Thymus (tissue), 11 donors: ENCODE measurements around the gene ZNF451. TPM values are rescaled to one million over a fixed set of nuclear protein-coding genes. Genes with fewer than 3 reads are reported as not detected.

Experiments used
- DNase-seq, 9 donors: peaks; one replicate each; pipeline ENCODE4 v3.0.0-alpha.2; 2013; ENCODE audit warnings: low spot score in 9 of 9, low read depth in 6 of 9, missing footprints in 1 of 9
- H3K27ac ChIP-seq, 2 donors: one replicate each; pipeline ENCODE4 v1.5.1; 2013; ENCODE audit warnings: control low read depth in 1 of 2, low read depth in 1 of 2, low read length in 1 of 2, mild to moderate bottlenecking in 1 of 2, moderate library complexity in 1 of 2
- H3K27me3 ChIP-seq, 2 donors: one replicate each; pipeline ENCODE4 v1.5.1; 2013; ENCODE audit warnings: low read length in 1 of 2; ENCODE audit not compliant: control insufficient read depth in 2 of 2, insufficient read depth in 1 of 2
- H3K36me3 ChIP-seq, 2 donors: one replicate each; pipeline ENCODE4 v1.5.1; 2013; ENCODE audit warnings: low read length in 1 of 2, mild to moderate bottlenecking in 1 of 2, moderate library complexity in 1 of 2; ENCODE audit not compliant: control insufficient read depth in 2 of 2, insufficient read depth in 2 of 2
- H3K4me1 ChIP-seq, 2 donors: one replicate each; pipeline ENCODE4 v1.5.1; 2013; ENCODE audit warnings: low read length in 2 of 2; ENCODE audit not compliant: control insufficient read depth in 2 of 2, insufficient read depth in 2 of 2
- H3K4me3 ChIP-seq, 2 donors: one replicate each; pipeline ENCODE4 v1.5.1; 2013; ENCODE audit warnings: low read length in 2 of 2, control low read depth in 1 of 2, mild to moderate bottlenecking in 1 of 2
- H3K9me3 ChIP-seq, 2 donors: one replicate each; pipeline ENCODE4 v1.5.1; 2013; ENCODE audit warnings: low read length in 1 of 2, mild to moderate bottlenecking in 1 of 2; ENCODE audit not compliant: control insufficient read depth in 2 of 2, insufficient read depth in 1 of 2
- WGBS: extraction: QIAGEN DNeasy Blood & Tissue Kit; methylation state at CpG from one replicate; pipeline ENCODE4 v1.1.7; 2013; 5-methylcytosine and 5-hydroxymethylcytosine counted together
- polyA plus RNA-seq: library from polyadenylated mRNA; stranded (reverse); fragments of 200-250 nt; gene quantifications from one replicate; pipeline ENCODE4 v1.2.3, GENCODE V29; 2013
- total RNA-seq: library from RNA; stranded (reverse); fragments of 120-200 nt; gene quantifications from one replicate; pipeline ENCODE4 v1.2.4, GENCODE V29; 2013
- donor health status: healthy.

Gene ZNF451
- total and polyA plus RNA-seq, 2 donors: 27.2 to 34.0 TPM

DNA sequence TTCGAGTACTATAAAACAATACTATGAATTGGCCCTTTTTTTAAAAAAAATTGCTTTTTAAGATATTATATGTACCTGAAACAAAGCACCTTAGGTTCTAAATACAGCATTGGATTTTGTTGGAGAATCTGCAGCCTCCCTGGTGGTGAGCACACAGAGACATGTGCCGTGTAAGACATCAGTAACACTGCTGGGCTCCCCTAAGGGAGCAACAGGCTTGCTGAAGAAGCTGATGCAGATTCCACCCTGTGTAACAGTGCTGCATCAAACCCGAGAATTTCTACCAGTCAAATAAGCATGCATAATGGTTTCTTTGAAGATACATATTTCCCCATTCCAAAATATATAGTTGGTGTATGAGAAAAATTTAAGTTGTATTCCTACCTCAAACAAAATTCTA is 26.1 kb upstream of the ZNF451 start:
- no peak overlapping the region for H3K4me3 ChIP-seq
- H3K27ac ChIP-seq: no peak overlapping the region
- H3K27me3 ChIP-seq: no peaks in the 10 kb centered on the region
- H3K9me3 ChIP-seq: no peaks in the 10 kb centered on the region
- WGBS: 99% methylated on average over 3 of the region's 3 CpGs
- peaks cover 3 to 12% of the 10 kb centered on the region in 2 donors for H3K36me3 ChIP-seq
- no peaks in the 10 kb centered on the region for H3K4me1 ChIP-seq
- DNase-seq: no peak

DNA sequence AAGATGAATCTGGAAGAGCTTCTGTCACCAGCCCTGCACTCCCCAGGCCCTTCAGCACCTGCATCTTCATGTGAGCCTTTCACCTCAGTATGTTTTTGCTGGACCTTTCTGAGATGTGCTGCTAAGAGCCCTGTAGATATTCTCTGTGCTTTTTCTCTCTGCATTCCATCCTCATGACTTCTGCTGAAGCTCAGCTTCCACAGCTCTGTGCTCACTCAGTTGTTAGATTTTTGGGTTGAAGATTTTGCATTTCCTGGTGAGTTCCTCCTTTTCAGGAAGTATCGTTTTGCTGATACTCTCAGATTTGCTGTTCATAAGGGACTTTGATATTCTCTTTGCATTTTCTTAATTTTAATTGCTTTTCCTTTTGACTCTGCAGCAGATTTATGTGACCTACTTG is 25.2 kb upstream of the ZNF451 start:
- Histone ChIP-seq H3K27me3 (no peaks in the 10 kb centered on the region), H3K27ac (no peak overlapping the region), H3K36me3 (peaks cover 3 to 12% of the 10 kb centered on the region in 2 donors), H3K9me3 (no peaks in the 10 kb centered on the region), H3K4me1 (no peaks in the 10 kb centered on the region), H3K4me3 (no peak overlapping the region)
- no peak for DNase-seq
- WGBS: 90% methylated on average over 1 of the region's 1 CpG

DNA sequence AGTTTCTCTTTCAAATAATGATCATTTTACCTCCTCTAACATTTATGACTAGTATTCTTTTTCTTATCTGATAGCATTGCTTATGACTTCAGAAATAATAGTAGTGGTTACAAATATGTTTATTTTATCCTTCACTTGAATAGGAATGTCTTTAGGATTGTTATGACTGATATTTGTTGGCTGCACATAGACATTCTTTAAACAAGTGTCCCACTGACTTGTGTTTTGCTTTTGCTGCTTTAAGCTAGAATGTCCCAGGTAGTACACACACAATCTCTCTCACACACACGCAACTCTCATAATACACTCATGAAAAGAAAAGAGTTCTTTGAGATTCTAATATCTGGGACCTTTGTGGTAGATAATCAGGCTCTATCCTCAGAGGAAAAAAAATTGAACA is 21.9 kb upstream of the ZNF451 start:
- Histone ChIP-seq H3K9me3 (no peaks in the 10 kb centered on the region), H3K27ac (no peak overlapping the region), H3K27me3 (no peaks in the 10 kb centered on the region), H3K36me3 (peaks cover 0 to 2% of the 10 kb centered on the region in 2 donors), H3K4me3 (no peak overlapping the region), H3K4me1 (no peaks in the 10 kb centered on the region)
- DNase-seq: no peak
- 100% methylated on average over 1 of the region's 1 CpG for WGBS

DNA sequence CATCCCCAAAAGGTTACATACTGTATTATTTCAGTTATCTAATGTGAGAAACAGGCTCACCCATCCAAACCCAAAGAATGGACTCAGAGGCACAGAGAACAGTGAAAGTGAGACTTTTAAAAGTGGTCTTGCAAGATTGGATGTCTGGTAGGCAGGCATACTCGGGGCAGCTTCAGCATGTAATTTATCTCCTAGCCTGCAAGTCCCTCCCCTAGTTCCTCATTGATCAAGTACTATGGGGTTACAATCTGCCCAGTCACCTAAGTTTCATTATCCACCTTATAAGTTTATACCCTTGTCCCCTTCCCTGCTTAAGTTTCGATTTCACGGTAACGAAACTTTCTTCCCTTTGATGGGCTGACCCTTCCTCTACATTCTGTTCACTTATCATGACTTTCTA is 20.8 kb upstream of the ZNF451 start:
- 97% methylated on average over 4 of the region's 4 CpGs for WGBS
- H3K27ac ChIP-seq: no peak overlapping the region
- H3K4me1 ChIP-seq: no peaks in the 10 kb centered on the region
- no peak overlapping the region for H3K4me3 ChIP-seq
- no peaks in the 10 kb centered on the region for H3K27me3 ChIP-seq
- H3K9me3 ChIP-seq: no peaks in the 10 kb centered on the region
- H3K36me3 ChIP-seq: no peaks in the 10 kb centered on the region
- DNase-seq: no peak

DNA sequence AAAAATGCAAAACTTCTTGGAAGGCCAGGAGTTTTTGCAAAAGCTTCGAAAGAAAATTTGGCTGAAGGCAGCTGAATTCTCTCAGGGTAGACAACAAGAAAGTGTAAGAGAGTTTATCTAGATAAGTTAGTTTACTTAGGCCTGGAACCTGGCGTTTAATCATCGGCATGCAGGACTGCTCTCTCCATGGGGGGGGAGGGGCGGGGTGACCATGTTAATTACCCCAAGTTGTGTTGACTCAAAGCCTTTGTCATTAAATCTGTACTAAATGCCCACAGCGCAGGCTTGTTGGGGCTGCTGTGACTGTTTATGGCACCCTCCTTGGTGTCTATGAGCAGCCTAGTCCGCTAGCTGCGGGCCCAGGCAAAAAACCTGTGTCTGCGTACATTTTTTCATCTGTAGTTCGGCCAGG is 20.1 kb upstream of the ZNF451 start:
- Histone ChIP-seq H3K27me3 (no peaks in the 10 kb centered on the region), H3K4me1 (no peaks in the 10 kb centered on the region), H3K9me3 (no peaks in the 10 kb centered on the region), H3K36me3 (no peaks in the 10 kb centered on the region), H3K4me3 (no peak overlapping the region), H3K27ac (no peak overlapping the region)
- WGBS: 98% methylated on average over 9 of the region's 9 CpGs
- no peak for DNase-seq

DNA sequence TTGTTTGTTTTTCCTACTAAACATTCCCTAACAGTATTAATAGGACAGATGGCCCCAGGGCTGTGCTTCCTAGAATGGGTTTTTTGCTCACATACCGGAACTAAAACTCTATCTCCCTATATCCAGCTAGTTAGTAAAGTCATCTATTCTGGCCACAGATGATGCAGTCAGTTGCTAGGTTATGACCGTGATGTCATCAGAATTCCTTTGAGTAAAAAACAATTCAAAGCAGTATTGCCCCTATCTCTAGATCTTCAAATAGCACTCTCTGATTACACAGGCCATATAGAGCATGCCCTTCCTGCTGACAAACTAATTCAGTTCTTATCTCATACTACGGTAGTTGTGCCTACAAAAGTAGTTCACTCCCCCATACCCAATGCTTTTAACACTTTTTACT is 17.9 kb upstream of the ZNF451 start:
- H3K27ac ChIP-seq: no peak overlapping the region
- DNase-seq: no peak
- H3K36me3 ChIP-seq: no peaks in the 10 kb centered on the region
- WGBS: 97% methylated on average over 3 of the region's 3 CpGs
- H3K27me3 ChIP-seq: no peaks in the 10 kb centered on the region
- no peaks in the 10 kb centered on the region for H3K9me3 ChIP-seq
- H3K4me1 ChIP-seq: no peaks in the 10 kb centered on the region
- no peak overlapping the region for H3K4me3 ChIP-seq

DNA sequence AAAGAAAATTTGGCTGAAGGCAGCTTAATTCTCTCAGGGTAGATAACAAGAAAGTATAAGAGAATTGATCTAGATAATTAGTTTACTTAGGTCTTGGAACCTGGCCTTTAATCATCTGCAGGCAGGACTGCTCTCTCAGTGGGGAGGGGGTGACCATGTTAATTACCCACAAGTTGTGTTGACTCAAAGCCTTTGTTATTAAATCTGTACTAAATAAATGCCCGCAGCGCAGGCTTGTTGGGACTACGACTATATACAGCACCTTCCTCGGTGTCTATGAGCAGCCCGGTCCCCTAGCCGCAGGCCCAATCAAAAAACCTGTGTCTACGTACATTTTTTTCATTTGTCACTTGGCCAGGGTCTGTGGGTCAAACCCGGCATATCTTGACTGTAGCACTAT is 15.6 kb upstream of the ZNF451 start:
- Histone ChIP-seq H3K4me3 (no peak overlapping the region), H3K9me3 (peaks cover 0 to under 1% of the 10 kb centered on the region in 2 donors), H3K27ac (no peak overlapping the region), H3K4me1 (no peaks in the 10 kb centered on the region), H3K36me3 (no peaks in the 10 kb centered on the region), H3K27me3 (no peaks in the 10 kb centered on the region)
- no peak for DNase-seq
- 95% methylated on average over 8 of the region's 8 CpGs for WGBS

DNA sequence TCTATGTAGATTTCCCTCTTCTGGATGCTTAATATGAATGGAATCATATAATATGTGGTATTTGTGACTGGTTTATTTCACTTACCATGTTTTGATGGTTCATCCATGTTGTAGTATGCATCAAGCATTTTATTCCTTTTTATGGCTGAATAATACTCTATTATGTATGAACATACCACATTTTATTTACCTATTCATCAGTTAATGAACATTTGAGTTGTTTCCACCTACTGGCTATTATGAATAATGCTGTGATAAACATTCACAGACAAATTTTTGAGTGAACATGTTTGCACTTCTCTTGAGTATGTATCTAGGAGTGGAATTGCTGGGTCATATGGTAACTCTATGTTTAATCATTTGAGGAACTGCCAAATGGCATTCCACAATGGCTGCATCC is 14.9 kb upstream of the ZNF451 start:
- DNase-seq: no peak
- Histone ChIP-seq H3K4me1 (no peaks in the 10 kb centered on the region), H3K9me3 (peaks cover 0 to 5% of the 10 kb centered on the region in 2 donors), H3K36me3 (no peaks in the 10 kb centered on the region), H3K4me3 (no peak overlapping the region), H3K27ac (no peak overlapping the region), H3K27me3 (no peaks in the 10 kb centered on the region)

DNA sequence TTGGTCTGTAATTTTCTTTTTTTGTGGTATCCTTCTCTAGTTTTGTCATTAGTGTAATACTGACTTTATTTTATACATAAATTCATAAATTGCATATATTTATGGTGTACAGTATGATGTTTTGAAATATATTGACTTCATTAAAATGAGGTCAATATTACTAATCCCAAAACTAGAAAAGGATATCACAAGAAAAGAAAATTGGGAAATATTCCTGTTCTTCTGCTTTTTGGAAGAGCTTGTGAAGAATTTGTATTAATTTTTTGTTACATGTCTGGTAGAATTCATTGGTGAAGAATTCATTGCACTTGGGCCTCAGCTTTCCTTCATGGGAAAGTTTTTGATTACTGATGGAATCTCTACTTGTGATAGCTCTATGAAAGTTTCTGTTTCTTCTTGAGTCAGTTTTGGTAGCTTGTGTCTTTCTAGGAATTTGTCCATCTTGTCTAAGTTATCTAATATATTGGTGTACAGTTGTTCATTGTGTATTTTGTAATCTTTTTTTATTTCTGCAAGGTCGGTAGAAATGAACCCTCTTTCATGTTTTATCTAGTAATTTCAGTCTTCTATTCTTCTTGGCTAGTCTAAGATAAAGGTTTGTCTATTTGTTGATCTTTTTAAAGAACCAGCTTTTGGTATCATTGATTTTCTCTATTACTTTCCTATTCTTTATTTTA is 11.3 kb upstream of the ZNF451 start:
- no peaks in the 10 kb centered on the region for H3K36me3 ChIP-seq
- H3K27ac ChIP-seq: no peak overlapping the region
- peaks cover 0 to 5% of the 10 kb centered on the region in 2 donors for H3K9me3 ChIP-seq
- H3K4me3 ChIP-seq: no peak overlapping the region
- no peak for DNase-seq
- no peaks in the 10 kb centered on the region for H3K27me3 ChIP-seq
- no peaks in the 10 kb centered on the region for H3K4me1 ChIP-seq
- WGBS: 100% methylated on average over 1 of the region's 1 CpG
